HG03060 (cell line): ENCODE measurements around the gene NAXE.
"Not testable (repeated sequence)": the region's sequence is repeated elsewhere in the genome, so short reads cannot be mapped to it uniquely, and the experiment has no call there.

Source experiments
- ATAC-seq: cut with Tn5 transposase; IDR thresholded peaks from one replicate; pipeline ENCODE4 v1.9.1; 2021; ENCODE audit warnings: low read depth, moderate number of reproducible peaks; ENCODE audit not compliant: unreplicated experiment

The NAXE gene

GRCh38 chr1:156591432-156592157, at the start of gene NAXE:
Gene NAXE (plus strand): TSS chr1:156591776. CDS start chr1:156591805, 29 bp downstream.
- no peak for ATAC-seq

- no peak for ATAC-seq
Observed at GRCh38 chr1:156543066-156543465, 48.5 kb upstream of the NAXE start.

- no peak for ATAC-seq
Observed at GRCh38 chr1:156544592-156545102, 46.9 kb upstream of the NAXE start.

GRCh38 chr1:156546267-156546666, 45.3 kb upstream of the NAXE start:
- ATAC-seq = no peak

GRCh38 chr1:156547434-156547833, 44.1 kb upstream of the NAXE start:
- ATAC-seq = no peak

- ATAC-seq = no peak
Observed at GRCh38 chr1:156547982-156548381, 43.6 kb upstream of the NAXE start.

- no peak for ATAC-seq
Observed at GRCh38 chr1:156549390-156549789, 42.2 kb upstream of the NAXE start.

- ATAC-seq = no peak
Observed at GRCh38 chr1:156549831-156550230, 41.7 kb upstream of the NAXE start.

GRCh38 chr1:156550346-156550745, 41.2 kb upstream of the NAXE start:
- ATAC-seq = no peak

- no peak for ATAC-seq
Observed at GRCh38 chr1:156551066-156551643, 40.4 kb upstream of the NAXE start.

GRCh38 chr1:156551869-156552268, 39.7 kb upstream of the NAXE start:
- no peak for ATAC-seq

GRCh38 chr1:156552518-156552917, 39.1 kb upstream of the NAXE start:
- no peak for ATAC-seq

GRCh38 chr1:156552937-156553336, 38.6 kb upstream of the NAXE start:
- not testable (repeated sequence) for ATAC-seq

- no peak for ATAC-seq
Observed at GRCh38 chr1:156553860-156554485, 37.6 kb upstream of the NAXE start.

GRCh38 chr1:156554971-156555370, 36.6 kb upstream of the NAXE start:
- no peak for ATAC-seq

GRCh38 chr1:156555715-156556114, 35.9 kb upstream of the NAXE start:
- no peak for ATAC-seq

- no peak for ATAC-seq
Observed at GRCh38 chr1:156556354-156556753, 35.2 kb upstream of the NAXE start.

GRCh38 chr1:156559086-156559796, 32.3 kb upstream of the NAXE start:
- ATAC-seq = no peak

- ATAC-seq = no peak
Observed at GRCh38 chr1:156559797-156560385, 31.7 kb upstream of the NAXE start.

GRCh38 chr1:156560585-156561163, 30.9 kb upstream of the NAXE start:
- ATAC-seq = no peak
